Mesendoderm (in vitro differentiated cells): ENCODE measurements around the gene OXA1L.
"Not testable (repeated sequence)": the region's sequence is repeated elsewhere in the genome, so short reads cannot be mapped to it uniquely, and the experiment has no call there.

Source experiments
- DNase-seq: peaks from one replicate; pipeline ENCODE4 v3.0.0; 2013
- H2AK5ac ChIP-seq: 2 replicates; pipeline ENCODE4 v1.6.1; 2013; ENCODE audit warnings: low read length, inconsistent platforms
- H2BK120ac ChIP-seq: 2 replicates; pipeline ENCODE4 v1.6.1; 2013; ENCODE audit warnings: low read depth, mild to moderate bottlenecking, low read length, moderate library complexity, mixed read lengths
- H2BK15ac ChIP-seq: replicated peaks from 2 replicates; pipeline ENCODE4 v1.6.1; 2013; ENCODE audit warnings: low read depth, mild to moderate bottlenecking, moderate library complexity
- H2BK5ac ChIP-seq: 2 replicates; pipeline ENCODE4 v1.6.1; 2013; ENCODE audit warnings: low read length, inconsistent platforms
- H3K18ac ChIP-seq: 2 replicates; pipeline ENCODE4 v1.6.1; 2013; ENCODE audit warnings: mild to moderate bottlenecking, low read length, mixed read lengths
- H3K23ac ChIP-seq: one replicate; pipeline ENCODE4 v1.6.1; 2013; ENCODE audit warnings: low read length
- H3K27ac ChIP-seq: 2 replicates; pipeline ENCODE4 v1.5.1; 2013; ENCODE audit warnings: low read depth, mild to moderate bottlenecking, inconsistent platforms, low read length, moderate library complexity
- H3K27me3 ChIP-seq: 2 replicates; pipeline ENCODE4 v1.6.1; 2013; ENCODE audit warnings: low read length, control low read depth, mild to moderate bottlenecking, inconsistent platforms; ENCODE audit not compliant: insufficient read depth, poor library complexity
- H3K36me3 ChIP-seq: 2 replicates; pipeline ENCODE4 v1.6.1; 2013; ENCODE audit warnings: low read length, inconsistent platforms; ENCODE audit not compliant: control insufficient read depth, insufficient read depth
- H3K4ac ChIP-seq: one replicate; pipeline ENCODE4 v1.6.1; 2013; ENCODE audit warnings: low read depth, mild to moderate bottlenecking, low read length, moderate library complexity
- H3K4me1 ChIP-seq: 2 replicates; pipeline ENCODE4 v1.6.1; 2013; ENCODE audit warnings: low read depth, low read length, inconsistent platforms; ENCODE audit not compliant: control insufficient read depth
- H3K4me2 ChIP-seq: 2 replicates; pipeline ENCODE4 v1.6.1; 2013; ENCODE audit warnings: low read length
- H3K4me3 ChIP-seq: 2 replicates; pipeline ENCODE4 v1.5.1; 2013; ENCODE audit warnings: mild to moderate bottlenecking, low read length
- H3K56ac ChIP-seq: one replicate; pipeline ENCODE4 v1.6.1; 2013; ENCODE audit warnings: low read length
- H3K79me1 ChIP-seq: 2 replicates; pipeline ENCODE4 v1.6.1; 2013; ENCODE audit warnings: low read length, inconsistent platforms
- H3K79me2 ChIP-seq: 2 replicates; pipeline ENCODE4 v1.6.1; 2013; ENCODE audit warnings: mild to moderate bottlenecking, low read length; ENCODE audit not compliant: control insufficient read depth, insufficient read depth
- H3K9ac ChIP-seq: 2 replicates; pipeline ENCODE4 v1.6.1; 2013; ENCODE audit warnings: low read length, inconsistent platforms
- H4K5ac ChIP-seq: one replicate; pipeline ENCODE4 v1.6.1; 2013; ENCODE audit warnings: low read length
- H4K8ac ChIP-seq: one replicate; pipeline ENCODE4 v1.6.1; 2013; ENCODE audit warnings: low read depth, mild to moderate bottlenecking, control low read depth, low read length, moderate library complexity
- WGBS: extraction: QIAGEN DNeasy Blood & Tissue Kit; methylation state at CpG from one replicate; pipeline ENCODE4 v1.1.7; 2013; ENCODE audit warnings: low lambda C conversion rate, missing lambda C conversion rate; ENCODE audit not compliant: insufficient coverage; ENCODE audit errors: extremely low coverage; 5-methylcytosine and 5-hydroxymethylcytosine counted together

Gene OXA1L

GRCh38 chr14:22725374-22725773 lies 41.1 kb upstream of the OXA1L start:
- not testable (repeated sequence) for H3K56ac ChIP-seq, DNase-seq, H3K79me1 ChIP-seq, H3K36me3 ChIP-seq, H3K4ac ChIP-seq, H3K18ac ChIP-seq, H3K27me3 ChIP-seq, H3K9ac ChIP-seq, H2BK120ac ChIP-seq, H2AK5ac ChIP-seq, H3K4me3 ChIP-seq, H3K23ac ChIP-seq, H3K4me1 ChIP-seq, H3K79me2 ChIP-seq, H3K27ac ChIP-seq, H2BK15ac ChIP-seq, H4K8ac ChIP-seq, H4K5ac ChIP-seq, H2BK5ac ChIP-seq, H3K4me2 ChIP-seq
- WGBS: no CpG with 5 or more reads among the region's 3 CpGs

GRCh38 chr14:22726012-22726411 lies 40.5 kb upstream of the OXA1L start:
- no CpG with 5 or more reads among the region's 1 CpG for WGBS
- no peak overlapping the region for H2BK120ac ChIP-seq
- H3K4me2 ChIP-seq: no peak overlapping the region
- H3K79me2 ChIP-seq: no peaks in the 10 kb centered on the region
- no peak overlapping the region for H3K4ac ChIP-seq
- no peak overlapping the region for H2BK15ac ChIP-seq
- H2BK5ac ChIP-seq: no peak overlapping the region
- no peak overlapping the region for H3K27ac ChIP-seq
- no peak overlapping the region for H2AK5ac ChIP-seq
- no peaks in the 10 kb centered on the region for H3K79me1 ChIP-seq
- no peaks in the 10 kb centered on the region for H3K27me3 ChIP-seq
- no peak for DNase-seq
- H4K5ac ChIP-seq: no peak overlapping the region
- peak overlapping the region; percentile 15 for H3K56ac ChIP-seq
- no peak overlapping the region for H3K4me3 ChIP-seq
- no peaks in the 10 kb centered on the region for H3K4me1 ChIP-seq
- H3K23ac ChIP-seq: no peak overlapping the region
- H4K8ac ChIP-seq: no peak overlapping the region
- no peak overlapping the region for H3K18ac ChIP-seq
- no peaks in the 10 kb centered on the region for H3K36me3 ChIP-seq
- no peak overlapping the region for H3K9ac ChIP-seq

- not testable (repeated sequence) for H4K8ac ChIP-seq, H4K5ac ChIP-seq, H3K18ac ChIP-seq, H3K4ac ChIP-seq, H3K79me1 ChIP-seq, H2BK5ac ChIP-seq, H3K56ac ChIP-seq, H3K27ac ChIP-seq, H3K79me2 ChIP-seq, H3K9ac ChIP-seq, H2BK120ac ChIP-seq, H3K4me1 ChIP-seq, H3K23ac ChIP-seq, H3K4me3 ChIP-seq, DNase-seq, H2AK5ac ChIP-seq, H3K4me2 ChIP-seq, H3K36me3 ChIP-seq, H2BK15ac ChIP-seq, H3K27me3 ChIP-seq
- no CpG with 5 or more reads among the region's 5 CpGs for WGBS
These were observed 34.4 kb upstream of the OXA1L start for GRCh38 chr14:22732062-22732461.

- H3K56ac ChIP-seq: no peak overlapping the region
- no peak overlapping the region for H4K8ac ChIP-seq
- H4K5ac ChIP-seq: no peak overlapping the region
- peaks cover 3% of the 10 kb centered on the region for H3K4me1 ChIP-seq
- H3K9ac ChIP-seq: no peak overlapping the region
- H3K18ac ChIP-seq: no peak overlapping the region
- H3K4me3 ChIP-seq: no peak overlapping the region
- WGBS: no CpG with 5 or more reads among the region's 2 CpGs
- no peak overlapping the region for H3K23ac ChIP-seq
- H2AK5ac ChIP-seq: peak overlapping the region; percentile 5
- no peak overlapping the region for H2BK120ac ChIP-seq
- H3K4me2 ChIP-seq: no peak overlapping the region
- H3K27me3 ChIP-seq: no peaks in the 10 kb centered on the region
- H3K27ac ChIP-seq: no peak overlapping the region
- no peaks in the 10 kb centered on the region for H3K79me2 ChIP-seq
- DNase-seq: no peak
- no peak overlapping the region for H3K4ac ChIP-seq
- no peaks in the 10 kb centered on the region for H3K36me3 ChIP-seq
- no peaks in the 10 kb centered on the region for H3K79me1 ChIP-seq
- H2BK5ac ChIP-seq: no peak overlapping the region
- no peak overlapping the region for H2BK15ac ChIP-seq
These were observed 32.7 kb upstream of the OXA1L start for GRCh38 chr14:22733829-22734228.

GRCh38 chr14:22735096-22735495 lies 31.4 kb upstream of the OXA1L start:
- H3K79me1 ChIP-seq: no peaks in the 10 kb centered on the region
- no peak overlapping the region for H3K27ac ChIP-seq
- H3K4me1 ChIP-seq: peaks cover 3% of the 10 kb centered on the region
- H3K79me2 ChIP-seq: no peaks in the 10 kb centered on the region
- no peak overlapping the region for H3K9ac ChIP-seq
- H2BK120ac ChIP-seq: no peak overlapping the region
- no peak overlapping the region for H3K23ac ChIP-seq
- no peak overlapping the region for H2BK15ac ChIP-seq
- no peak overlapping the region for H2AK5ac ChIP-seq
- no peak overlapping the region for H3K56ac ChIP-seq
- H3K4me3 ChIP-seq: no peak overlapping the region
- H4K5ac ChIP-seq: no peak overlapping the region
- H3K27me3 ChIP-seq: no peaks in the 10 kb centered on the region
- H3K36me3 ChIP-seq: no peaks in the 10 kb centered on the region
- H2BK5ac ChIP-seq: no peak overlapping the region
- H3K4me2 ChIP-seq: no peak overlapping the region
- no CpG with 5 or more reads among the region's 2 CpGs for WGBS
- no peak overlapping the region for H4K8ac ChIP-seq
- H3K4ac ChIP-seq: no peak overlapping the region
- no peak overlapping the region for H3K18ac ChIP-seq
- DNase-seq: no peak

- not testable (repeated sequence) for DNase-seq, H2BK5ac ChIP-seq, H4K8ac ChIP-seq, H3K4me3 ChIP-seq, H3K4ac ChIP-seq, H2BK120ac ChIP-seq, H3K27me3 ChIP-seq, H3K18ac ChIP-seq, H3K79me2 ChIP-seq, H3K4me1 ChIP-seq, H3K56ac ChIP-seq, H2BK15ac ChIP-seq, H3K23ac ChIP-seq, H3K27ac ChIP-seq, H4K5ac ChIP-seq, H2AK5ac ChIP-seq, H3K4me2 ChIP-seq, H3K36me3 ChIP-seq, H3K79me1 ChIP-seq, H3K9ac ChIP-seq
- WGBS: no CpG with 5 or more reads among the region's 14 CpGs
These were observed 30.1 kb upstream of the OXA1L start for GRCh38 chr14:22736384-22736783.
